Retinal pigment epithelial cell (primary cell): ENCODE data around the gene SMOC2.

Experiments used
- DNase-seq: peaks from one replicate; pipeline ENCODE4 v3.0.0-alpha.2; 2010; ENCODE audit warnings: low read depth
- H3K4me3 ChIP-seq: 2 replicates; pipeline ENCODE4 v1.5.1; 2011; ENCODE audit warnings: mild to moderate bottlenecking, low read length, control low read depth, moderate library complexity
- TF ChIP-seq, protein P1 (sequence below): conservative IDR thresholded peaks from 2 replicates; pipeline ENCODE4 v1.5.1; 2011; ENCODE audit warnings: low read depth, low read length, control low read depth, inconsistent platforms

The SMOC2 gene

DNA sequence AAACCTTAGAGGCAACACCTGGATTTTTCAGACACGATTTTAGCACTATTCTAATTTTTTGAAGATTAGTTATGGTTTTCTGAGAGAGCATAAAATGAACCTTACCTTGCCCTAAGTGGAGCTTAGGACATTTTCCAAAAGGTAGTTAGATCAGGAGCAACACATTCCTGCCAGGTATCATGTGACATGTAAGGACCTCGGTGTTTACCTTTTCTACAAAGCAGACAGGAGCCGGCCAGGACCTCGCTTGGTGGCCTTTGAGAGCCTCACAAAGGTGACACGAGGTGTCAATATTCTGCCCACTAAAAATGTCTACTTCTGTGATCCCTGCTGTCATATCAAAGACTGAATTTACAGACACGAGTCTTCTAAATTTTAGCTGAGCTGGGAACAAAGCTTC, 174.9 kb downstream of the SMOC2 start:
- DNase-seq = no peak
- H3K4me3 ChIP-seq = no peak overlapping the region
- TF ChIP-seq, protein P1, sequence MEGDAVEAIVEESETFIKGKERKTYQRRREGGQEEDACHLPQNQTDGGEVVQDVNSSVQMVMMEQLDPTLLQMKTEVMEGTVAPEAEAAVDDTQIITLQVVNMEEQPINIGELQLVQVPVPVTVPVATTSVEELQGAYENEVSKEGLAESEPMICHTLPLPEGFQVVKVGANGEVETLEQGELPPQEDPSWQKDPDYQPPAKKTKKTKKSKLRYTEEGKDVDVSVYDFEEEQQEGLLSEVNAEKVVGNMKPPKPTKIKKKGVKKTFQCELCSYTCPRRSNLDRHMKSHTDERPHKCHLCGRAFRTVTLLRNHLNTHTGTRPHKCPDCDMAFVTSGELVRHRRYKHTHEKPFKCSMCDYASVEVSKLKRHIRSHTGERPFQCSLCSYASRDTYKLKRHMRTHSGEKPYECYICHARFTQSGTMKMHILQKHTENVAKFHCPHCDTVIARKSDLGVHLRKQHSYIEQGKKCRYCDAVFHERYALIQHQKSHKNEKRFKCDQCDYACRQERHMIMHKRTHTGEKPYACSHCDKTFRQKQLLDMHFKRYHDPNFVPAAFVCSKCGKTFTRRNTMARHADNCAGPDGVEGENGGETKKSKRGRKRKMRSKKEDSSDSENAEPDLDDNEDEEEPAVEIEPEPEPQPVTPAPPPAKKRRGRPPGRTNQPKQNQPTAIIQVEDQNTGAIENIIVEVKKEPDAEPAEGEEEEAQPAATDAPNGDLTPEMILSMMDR = no peak

DNA sequence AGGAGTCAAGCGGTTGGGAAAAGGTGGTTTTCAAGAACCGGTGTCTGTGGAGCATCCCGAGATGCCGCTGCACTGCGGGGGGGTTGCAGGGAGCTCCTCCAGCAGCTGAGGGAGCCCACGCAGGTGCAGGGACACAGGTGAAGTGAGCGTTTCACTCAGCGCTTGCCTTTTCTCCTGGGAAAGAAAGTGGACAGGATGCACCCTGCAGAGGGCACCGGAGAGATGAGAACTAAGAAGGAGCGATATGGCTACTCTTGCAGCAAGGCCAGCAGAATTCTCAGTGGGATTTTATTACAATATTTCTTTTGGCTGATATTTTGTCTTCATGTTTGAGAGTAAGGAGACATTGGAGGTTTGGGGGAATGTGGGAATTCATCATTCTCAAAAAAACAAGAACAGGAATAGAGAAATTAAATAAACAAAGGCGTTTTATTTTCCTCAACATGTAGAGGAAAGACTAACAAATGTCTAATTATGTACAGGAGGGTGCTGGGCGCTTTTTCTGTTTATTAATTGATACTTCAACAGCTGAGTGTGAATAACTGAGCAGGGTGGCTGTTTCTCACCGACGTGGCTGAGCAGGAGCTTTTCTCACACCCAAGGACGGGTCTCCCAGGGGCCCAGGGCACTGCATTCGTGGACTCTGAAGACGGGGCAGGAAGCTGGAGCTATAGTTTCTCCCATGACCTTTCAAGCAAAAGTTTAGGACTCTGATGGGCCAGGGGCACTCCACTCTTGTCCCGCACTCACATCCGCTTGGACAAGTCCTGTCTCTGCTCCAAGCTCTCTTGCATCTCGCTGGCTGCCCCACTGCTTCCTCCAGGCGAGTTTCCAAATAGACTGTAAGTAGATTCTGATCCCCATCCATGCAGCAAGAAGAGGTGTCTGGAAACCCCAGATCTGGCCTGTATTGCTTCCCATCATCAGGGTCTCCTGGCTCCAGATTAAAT, 176.1 kb downstream of the SMOC2 start:
- TF ChIP-seq, protein P1 = no peak
- no peak overlapping the region for H3K4me3 ChIP-seq
- DNase-seq = no peak

DNA sequence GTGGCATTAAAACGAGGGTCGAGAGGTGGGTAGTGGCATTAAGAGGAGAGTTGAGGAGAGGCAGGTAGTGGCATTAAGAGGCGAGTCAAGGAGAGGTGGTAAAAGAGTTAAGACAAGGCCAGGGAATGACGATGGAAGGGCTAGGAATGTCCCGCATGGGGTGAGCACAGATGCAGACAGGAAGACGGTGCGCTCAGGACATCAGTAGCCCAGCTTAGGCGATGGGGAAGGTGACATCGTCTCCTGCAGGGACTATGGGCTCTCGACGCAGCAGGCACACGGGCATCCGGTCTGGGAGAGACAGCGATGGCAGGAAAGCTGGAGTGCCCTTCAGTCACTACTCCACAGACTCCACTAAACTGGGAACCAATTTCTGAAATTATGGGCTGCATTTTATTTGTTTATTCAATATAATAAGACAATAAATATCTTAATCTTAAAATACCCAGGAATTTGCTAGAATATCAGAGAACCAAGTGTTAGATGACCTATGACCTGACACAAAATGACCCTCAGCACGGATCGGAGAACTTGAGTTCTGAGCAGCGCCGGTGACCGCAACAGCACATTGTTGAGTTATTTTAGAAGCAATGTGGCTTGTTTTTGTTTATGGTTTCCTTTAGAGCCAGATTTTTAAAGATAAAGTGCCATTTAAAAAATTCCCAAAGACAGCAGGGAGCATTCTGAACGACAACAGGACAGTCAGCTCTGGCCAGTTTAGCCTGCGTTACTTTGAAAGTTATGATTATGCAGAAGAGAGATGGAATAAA, 177.7 kb downstream of the SMOC2 start:
- DNase-seq = no peak
- no peak overlapping the region for H3K4me3 ChIP-seq
- TF ChIP-seq, protein P1 = no peak

DNA sequence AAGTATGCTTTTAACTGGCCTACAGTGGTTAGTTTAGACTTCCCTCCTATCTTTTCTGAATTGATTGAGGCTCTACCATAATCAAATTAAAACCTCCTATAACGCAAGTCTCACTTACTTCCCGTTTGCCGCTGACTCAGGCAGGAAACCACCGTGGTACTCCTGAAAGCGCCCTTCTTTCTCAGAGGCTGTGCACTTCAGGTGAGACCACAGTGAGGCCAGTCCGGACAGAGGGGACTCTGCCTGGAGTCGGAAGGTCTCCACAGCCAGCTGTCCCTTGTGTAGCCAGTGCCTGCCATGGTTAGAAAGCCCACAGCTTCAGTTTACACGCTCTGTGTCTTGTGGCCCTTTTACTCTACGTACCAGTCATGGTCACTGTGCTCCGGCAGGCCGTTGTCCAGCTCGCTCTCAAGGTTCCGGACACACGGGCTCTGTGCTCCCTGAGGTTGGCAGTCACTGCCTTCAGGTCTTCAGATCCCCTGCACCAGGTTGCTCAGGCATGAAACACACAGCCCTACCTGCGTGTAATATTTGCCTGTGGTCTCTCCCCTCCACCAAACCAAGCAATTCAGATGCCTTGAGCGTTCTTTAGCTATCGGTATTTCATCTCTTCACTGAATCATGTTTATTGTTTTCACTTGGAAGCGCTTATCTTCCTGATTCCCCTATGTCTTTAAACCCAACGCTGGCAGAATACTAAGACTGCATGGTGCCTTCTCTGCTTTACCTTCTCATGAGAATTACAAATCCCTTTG, 178.8 kb downstream of the SMOC2 start:
- no peak for DNase-seq
- H3K4me3 ChIP-seq = no peak overlapping the region
- TF ChIP-seq, protein P1 = no peak

DNA sequence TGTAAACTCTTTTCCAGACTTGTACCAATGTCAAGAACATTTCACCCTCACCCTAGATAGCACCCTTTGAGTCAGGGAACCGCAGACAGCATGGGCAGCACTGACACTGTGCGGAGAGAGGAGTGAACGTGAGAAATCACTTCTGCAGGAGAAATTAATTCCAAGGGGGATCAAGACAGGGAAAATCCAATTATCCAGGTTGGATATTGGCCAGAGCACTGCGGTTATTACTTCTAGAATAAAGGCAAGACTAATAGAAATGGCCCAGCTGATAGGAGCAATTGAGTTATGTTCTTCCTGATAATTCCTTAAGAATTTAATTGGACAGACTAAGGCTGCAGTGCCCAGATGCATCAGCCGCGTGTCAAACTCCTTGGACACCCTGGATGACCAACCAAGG, 179.6 kb downstream of the SMOC2 start:
- no peak overlapping the region for H3K4me3 ChIP-seq
- no peak for DNase-seq
- TF ChIP-seq, protein P1 = no peak

DNA sequence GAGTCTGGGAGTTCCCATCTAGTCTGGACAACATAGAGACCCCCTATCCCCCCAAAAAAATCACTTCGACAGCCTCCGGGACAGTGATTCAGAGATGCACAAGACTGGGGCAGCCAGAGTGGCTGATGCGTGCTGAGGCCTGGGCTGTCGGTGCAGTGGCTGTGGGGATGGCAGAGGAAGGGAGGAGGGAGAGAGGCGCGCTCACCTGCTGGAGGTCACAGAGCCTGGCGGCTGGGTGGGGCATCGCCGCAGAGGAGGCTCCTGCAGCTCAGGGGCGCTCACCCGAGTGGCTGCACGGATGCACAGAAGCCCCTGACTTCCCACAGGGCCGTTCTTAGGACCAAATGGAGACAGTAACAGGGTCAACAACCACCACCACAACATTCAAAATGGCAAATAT, 182.8 kb downstream of the SMOC2 start:
- TF ChIP-seq, protein P1 = no peak
- DNase-seq = no peak

More for the DNA sequence above, 182.8 kb downstream of the SMOC2 start:
- H3K4me3 ChIP-seq = no peak overlapping the region
